Measurements from ENCODE around the gene EHBP1L1. TPM values are rescaled to one million over a fixed set of nuclear protein-coding genes. Genes with fewer than 3 reads are reported as not detected.

EHBP1L1 gene
- total RNA-seq, 2 experiments from 2014 or later = 115 to 120 TPM

DNA sequence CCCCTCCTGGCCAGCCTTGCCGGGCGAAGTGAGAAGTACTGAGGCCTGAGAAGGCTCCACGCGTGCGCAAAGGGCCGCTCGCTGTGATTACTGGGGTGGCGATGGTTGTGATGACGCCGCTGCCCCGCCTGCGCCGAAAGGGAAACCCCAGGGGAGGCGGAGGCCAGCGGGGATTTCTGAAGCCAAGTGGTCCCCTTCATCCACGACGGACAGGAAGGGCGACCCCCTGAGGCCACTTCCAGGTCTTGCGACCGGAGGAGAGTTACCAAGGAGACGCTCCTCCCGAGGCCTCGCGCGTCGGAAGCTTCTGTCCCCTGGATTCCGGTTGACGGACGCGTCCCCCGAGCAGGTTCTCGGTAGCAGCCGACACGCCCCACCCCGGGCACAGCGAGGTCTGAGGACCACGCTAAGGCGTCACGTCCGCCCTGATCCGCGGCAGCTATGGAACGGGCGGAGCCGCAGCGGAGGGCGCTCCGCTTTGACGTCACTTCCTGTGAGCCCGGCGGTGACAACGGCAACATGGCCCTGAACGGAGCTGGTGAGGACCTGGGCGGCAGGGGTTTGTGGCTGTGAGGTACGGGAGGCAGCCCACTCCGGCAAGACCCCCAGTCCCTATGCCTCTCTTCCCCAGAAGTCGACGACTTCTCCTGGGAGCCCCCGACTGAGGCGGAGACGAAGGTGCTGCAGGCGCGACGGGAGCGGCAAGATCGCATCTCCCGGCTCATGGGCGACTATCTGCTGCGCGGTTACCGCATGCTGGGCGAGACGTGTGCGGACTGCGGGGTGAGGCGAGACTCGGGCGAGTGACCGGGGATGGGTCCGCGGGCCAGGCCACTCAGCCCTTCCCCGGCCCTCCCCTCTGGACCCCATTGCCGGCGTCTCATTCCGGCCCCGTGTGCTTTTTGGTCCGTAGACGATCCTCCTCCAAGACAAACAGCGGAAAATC, 5.6 kb upstream of the EHBP1L1 start, which contains the start of gene ZNRD2:
TSS of gene ZNRD2 (plus strand) at position 505 of the 946 bp plus-strand sequence. CDS start at position 520, 15 bp downstream.
- ChIA-PET POLR2A (interaction anchor here (0.8 to 1.2 kb wide), 6 partner anchors 43 to 321 kb away, joined by 3 to 4 read pairs (median 3); partner anchors contain the start of genes NEAT1 and POLA2), CTCF (interaction anchor here (0.7 to 4.6 kb wide), 12 partner anchors 12 to 45 kb away, joined by 3 to 56 read pairs (median 5); partner anchors contain the start of genes LTBP3 and PCNX3)

DNA sequence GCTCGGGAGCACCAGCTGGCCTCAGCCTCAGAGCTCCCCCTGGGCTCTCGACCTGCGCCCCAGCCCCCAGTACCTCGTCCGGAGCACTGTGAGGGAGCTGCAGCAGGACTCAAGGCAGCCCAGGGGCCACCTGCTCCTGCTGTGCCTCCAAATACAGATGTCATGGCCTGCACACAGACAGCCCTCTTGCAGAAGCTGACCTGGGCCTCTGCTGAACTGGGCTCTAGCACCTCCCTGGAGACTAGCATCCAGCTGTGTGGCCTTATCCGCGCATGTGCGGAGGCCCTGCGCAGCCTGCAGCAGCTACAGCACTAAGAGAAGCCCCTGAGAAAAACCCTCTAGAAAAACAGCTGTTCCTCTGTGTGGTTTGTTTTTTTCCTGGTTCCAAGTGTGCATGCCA, 4.4 kb upstream of the EHBP1L1 start:
- ChIA-PET POLR2A (interaction anchor here (0.7 to 2.8 kb wide), 4 partner anchors 17 to 317 kb away, joined by 3 to 14 read pairs (median 4); partner anchors contain the start of gene FIBP), CTCF (interaction anchor here (0.7 to 4.6 kb wide), 9 partner anchors 12 to 184 kb away, joined by 3 to 56 read pairs (median 7); partner anchors contain the start of gene KCNK7)

DNA sequence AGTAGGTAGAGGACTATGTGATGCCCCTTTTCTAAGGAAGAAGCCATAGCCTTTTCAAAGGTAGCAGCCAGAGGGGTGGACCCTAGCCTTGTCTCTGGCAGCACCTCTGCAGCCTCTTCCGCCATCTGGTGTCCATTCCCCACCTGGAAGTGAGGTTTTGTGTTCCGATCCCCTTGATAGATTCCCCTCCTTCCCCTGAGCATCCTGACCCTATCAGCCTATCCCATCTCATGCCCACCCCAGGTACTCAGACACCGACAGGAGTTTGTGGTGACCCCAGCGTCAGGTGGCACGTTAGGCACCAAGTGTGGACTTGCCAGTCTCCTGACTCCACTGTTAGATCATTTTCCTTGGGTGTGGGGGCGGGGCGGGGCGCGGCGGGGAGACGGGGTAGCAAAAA, 3.9 kb upstream of the EHBP1L1 start:
- ChIA-PET POLR2A (interaction anchor here (0.5 to 2.8 kb wide), 7 partner anchors 15 to 316 kb away, joined by 3 to 14 read pairs (median 3); partner anchors contain the start of genes FIBP and MUS81), CTCF (interaction anchor here (0.8 to 4.6 kb wide), 10 partner anchors 9 to 43 kb away, joined by 3 to 56 read pairs (median 7); partner anchors contain the start of gene KCNK7)

DNA sequence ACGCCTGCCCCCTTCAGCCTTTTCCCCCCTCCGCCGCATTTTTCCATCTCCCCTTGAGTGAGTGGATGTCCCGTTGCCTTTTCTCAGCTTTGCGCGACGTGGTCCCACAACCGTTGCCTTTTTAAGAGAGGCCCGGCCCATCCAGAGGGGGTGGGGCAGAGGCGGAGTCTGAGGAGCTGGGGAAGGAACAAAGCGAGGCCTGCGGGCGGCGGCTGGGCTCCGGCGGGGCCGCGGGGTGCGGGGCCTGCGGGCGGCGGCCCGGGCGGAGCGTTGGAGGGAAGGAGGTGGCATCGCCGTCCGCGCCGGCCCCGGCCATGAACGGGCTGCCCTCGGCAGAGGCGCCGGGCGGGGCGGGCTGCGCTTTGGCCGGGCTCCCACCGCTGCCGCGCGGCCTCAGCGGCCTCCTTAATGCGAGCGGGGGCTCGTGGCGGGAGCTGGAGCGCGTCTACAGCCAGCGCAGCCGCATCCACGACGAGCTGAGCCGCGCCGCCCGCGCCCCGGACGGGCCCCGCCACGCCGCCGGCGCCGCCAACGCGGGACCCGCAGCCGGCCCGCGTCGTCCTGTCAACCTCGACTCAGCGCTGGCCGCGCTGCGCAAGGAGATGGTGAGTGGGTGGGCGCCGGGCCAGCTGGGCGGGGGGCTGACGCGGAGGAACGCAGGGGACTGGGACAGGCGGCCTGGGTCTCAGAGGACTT, 3.3 kb upstream of the EHBP1L1 start, which contains the start of gene FAM89B:
TSS of gene FAM89B (plus strand) at position 183 of the 696 bp plus-strand sequence. CDS start at position 315, 132 bp downstream.
- POLR2A ChIA-PET = interaction anchor here (0.5 to 2.8 kb wide), 14 partner anchors 16 to 316 kb away, joined by 3 to 14 read pairs (median 4); partner anchors contain the start of genes FIBP, MALAT1, MAP3K11 and MUS81
- CTCF ChIA-PET = interaction anchor here (1.0 to 4.6 kb wide), 15 partner anchors 8 to 42 kb away, joined by 3 to 56 read pairs (median 5); partner anchors contain the start of genes KCNK7 and PCNX3

DNA sequence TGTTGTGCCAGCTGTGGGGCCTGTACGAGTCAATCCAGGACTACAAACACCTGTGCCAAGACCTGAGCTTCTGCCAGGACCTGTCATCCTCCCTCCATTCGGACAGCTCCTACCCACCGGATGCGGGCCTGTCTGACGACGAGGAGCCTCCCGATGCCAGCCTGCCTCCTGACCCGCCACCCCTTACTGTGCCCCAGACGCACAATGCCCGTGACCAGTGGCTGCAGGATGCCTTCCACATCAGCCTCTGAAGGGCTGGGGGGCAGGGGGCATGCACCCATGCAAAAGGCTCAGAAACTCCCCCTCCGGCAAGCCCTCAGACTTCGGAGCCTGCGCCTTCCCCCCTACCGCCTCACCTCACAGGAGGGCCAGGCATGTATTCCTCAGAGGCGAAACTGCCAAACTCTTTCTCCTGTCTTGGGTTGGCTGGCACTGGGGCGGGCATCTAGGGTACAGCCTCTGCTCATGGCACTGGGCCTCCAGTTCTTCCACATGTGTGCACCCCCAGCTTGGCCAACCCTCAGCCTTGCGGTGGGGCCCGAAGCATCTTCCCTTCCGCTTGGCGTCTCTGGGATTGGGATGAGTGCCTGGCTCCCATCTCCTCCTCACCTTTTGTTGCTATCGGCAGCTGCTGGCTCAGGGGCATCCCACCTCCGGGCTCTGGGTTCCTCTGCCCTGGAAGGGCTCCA, 2.3 kb upstream of the EHBP1L1 start:
- POLR2A ChIA-PET = interaction anchor here (0.6 to 2.8 kb wide), 8 partner anchors 15 to 286 kb away, joined by 3 to 14 read pairs (median 6); partner anchors contain the start of genes MAP3K11 and MUS81
- CTCF ChIA-PET = interaction anchor here (0.5 to 4.6 kb wide), 16 partner anchors 9 to 102 kb away, joined by 3 to 56 read pairs (median 4); partner anchors contain the start of genes KCNK7 and PCNX3

DNA sequence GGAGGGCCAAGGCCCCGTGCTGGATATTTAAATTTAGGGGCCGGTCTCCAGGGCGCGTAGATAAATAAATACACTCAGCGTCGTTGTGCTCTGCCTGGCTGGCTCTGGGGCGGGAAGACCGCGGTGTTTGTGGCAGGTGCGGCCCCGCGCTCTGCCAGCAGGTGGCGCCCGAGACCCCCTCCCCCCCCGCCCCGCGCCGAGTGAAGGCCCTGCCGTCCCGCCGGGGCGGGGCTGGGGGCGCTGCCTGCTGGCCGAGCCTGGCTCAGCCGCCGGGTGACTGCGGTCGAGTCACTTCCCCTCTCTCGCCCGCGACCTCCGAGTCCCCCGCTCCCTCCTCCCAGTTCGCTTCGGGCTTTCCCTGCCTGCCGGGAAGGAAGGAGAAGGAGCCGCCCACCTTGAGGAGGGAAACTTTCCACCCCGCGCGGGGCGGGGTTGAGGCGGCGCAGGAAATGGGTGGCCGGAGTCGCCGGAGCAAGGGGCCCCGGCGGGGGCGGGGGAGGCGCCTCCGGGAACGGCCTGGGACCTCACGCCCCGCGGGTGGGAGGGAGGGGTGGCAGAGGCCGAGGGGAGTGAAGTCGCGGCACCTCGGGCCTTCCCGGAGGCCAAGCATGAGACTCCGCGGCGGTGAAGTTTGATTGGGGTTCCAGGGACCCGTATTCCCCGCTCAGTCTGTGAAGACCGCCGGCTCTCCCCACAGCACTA, 1.6 kb upstream of the EHBP1L1 start:
- CTCF ChIA-PET = interaction anchor here (0.8 to 6.9 kb wide), 10 partner anchors 10 to 43 kb away, joined by 3 to 81 read pairs (median 6); partner anchors contain the start of gene KCNK7
- POLR2A ChIA-PET = interaction anchor here (1.1 kb wide), 1 partner anchor 19 kb away, joined by 3 read pairs; no protein-coding TSS in a partner anchor

DNA sequence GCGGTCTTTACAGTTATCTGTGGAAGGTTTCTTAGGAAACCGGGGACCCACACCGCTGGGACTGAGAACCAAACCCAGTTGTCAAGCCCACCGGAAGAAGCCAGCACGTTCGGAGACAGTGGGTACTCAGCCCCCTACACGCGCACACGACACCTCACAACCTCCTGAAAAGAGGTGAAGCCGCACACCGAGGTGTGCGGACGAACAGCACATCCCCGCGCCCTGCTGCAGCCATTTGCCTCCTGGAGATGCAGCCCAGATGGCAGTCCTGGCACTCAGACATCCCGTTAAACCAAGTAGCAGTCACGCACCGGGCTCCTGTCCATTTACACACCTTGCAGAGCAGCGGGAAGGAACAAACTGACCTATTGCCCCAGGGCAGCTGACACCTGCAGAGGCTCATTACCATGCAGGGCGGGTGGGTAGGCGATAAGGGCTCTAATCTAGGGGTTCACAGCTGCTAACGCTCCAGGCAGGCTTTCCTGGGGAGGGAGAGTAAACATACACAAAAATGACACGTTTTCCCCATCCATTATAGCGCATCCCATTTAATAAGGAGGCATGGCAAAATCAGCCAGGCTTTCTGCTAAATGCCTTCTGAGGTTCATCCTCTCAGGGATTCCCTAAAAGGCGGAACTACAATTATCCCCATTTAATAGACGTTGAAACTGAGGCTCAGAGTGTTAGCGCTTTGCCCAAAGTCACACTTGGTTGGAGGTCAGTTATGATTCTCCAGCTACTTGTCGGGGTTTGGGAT, 864 bp upstream of the EHBP1L1 start:
- POLR2A ChIA-PET = interaction anchor here (0.7 to 4.0 kb wide), 8 partner anchors 9 to 40 kb away, joined by 3 to 46 read pairs (median 4); partner anchors contain the start of gene PCNX3
- CTCF ChIA-PET = interaction anchor here (0.8 to 6.9 kb wide), 5 partner anchors 13 to 73 kb away, joined by 3 to 81 read pairs (median 14); partner anchors contain the start of genes MAP3K11 and PCNX3

DNA sequence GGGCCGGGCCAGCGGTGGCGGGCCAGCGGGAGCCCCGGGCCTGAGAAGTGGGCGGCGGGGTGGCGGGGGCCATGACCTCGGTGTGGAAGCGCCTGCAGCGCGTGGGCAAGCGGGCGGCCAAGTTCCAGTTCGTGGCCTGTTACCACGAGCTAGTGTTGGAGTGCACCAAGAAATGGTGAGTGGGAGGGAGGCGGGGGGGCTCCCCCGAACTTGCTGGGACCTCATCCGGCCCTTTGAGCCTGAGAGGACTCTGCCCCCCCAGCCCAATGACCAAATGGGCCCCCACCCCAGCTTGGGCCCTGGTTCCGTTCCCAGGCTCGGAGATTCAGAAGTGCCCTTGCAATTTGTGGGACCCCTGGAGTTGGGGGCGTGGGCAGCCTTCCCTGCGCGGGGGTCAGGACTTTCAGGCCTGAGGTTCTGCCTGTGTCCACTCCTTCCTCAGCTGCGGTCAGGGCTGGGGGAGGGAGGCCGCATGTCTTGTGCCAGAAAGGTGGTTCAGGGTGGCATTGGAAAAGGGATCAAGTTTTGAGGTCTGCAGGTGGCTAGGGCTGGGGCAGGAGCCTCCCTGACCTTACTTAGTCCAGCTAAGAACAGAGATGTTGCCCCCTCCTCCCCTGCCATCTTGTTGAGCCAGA, 496 bp downstream of the EHBP1L1 start:
- POLR2A ChIA-PET = interaction anchor here (0.6 to 4.0 kb wide), 9 partner anchors 7 to 81 kb away, joined by 3 to 46 read pairs (median 3); partner anchors contain the start of gene PCNX3
- CTCF ChIA-PET = interaction anchor here (0.7 to 6.9 kb wide), 7 partner anchors 12 to 49 kb away, joined by 3 to 81 read pairs (median 8); partner anchors contain the start of genes MAP3K11 and PCNX3

DNA sequence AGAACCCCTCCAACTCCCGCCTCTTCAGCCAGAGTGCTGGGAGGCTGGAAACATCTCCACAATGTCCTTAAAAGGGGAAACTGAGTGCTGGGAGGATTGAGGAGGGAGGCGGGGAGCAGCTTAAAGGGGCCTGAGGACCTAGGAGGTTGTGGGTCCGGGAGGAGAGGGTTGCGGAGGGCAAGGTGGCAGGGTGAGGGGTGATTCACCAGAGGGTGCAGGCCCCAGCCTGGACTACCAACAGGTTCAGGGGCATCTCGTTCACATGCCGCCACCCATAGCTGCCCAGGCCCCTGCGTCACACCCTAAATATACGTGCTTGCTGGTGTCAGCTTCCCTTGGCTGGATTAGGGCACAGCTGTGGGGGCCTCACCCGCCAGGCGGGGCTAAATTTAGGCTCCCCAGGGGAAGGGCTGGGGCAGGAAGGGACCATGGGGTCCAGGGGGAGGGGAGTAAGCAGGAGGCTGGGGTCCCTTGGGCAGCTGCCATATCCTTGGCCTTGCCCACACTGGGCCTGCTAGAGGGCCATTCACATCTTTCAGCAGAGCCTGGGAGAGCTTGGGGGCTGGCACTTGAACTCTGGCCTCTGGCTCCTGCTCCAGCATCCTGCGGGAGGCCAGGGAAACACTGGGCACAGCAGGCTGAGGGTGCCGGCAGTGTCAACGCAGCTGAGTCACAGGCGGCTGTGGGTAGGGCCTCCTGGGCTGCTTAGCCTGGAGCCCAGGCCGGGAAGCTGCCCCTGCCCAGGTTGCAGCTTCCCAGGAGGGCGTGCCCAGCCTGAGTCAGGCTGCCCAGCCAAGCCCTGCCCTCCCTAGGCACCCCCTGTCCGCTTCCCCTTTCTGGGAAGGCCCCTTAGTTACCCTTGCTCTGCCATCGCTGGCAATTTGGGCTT, 1.3 kb downstream of the EHBP1L1 start:
- CTCF ChIA-PET = interaction anchor here (0.7 to 6.9 kb wide), 6 partner anchors 11 to 49 kb away, joined by 3 to 81 read pairs (median 11); partner anchors contain the start of genes MAP3K11 and PCNX3
- POLR2A ChIA-PET = interaction anchor here (0.5 to 4.0 kb wide), 7 partner anchors 10 to 281 kb away, joined by 3 to 46 read pairs (median 3); partner anchors contain the start of gene PCNX3

DNA sequence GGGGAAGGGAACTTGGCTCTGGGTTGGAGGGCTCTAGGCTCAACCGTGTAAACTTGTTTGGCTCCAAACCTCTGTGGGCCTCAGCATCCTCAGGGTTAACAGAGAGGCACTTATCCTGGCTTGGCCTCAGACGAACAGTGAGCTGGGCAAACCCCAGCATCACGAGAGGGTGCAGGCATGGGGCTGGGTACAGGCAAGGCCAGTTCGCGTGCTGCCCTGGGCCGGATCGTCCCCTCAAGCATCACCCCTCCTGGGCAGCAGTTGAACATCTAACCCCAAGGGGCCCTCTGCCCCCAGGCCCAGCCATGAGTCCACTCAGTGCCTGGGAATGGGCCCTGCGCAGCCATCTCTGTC, 1.9 kb downstream of the EHBP1L1 start:
- POLR2A ChIA-PET = interaction anchor here (0.6 to 4.0 kb wide), 2 partner anchors 9 to 281 kb away, joined by 3 to 46 read pairs; no protein-coding TSS in a partner anchor
- CTCF ChIA-PET = interaction anchor here (1.8 to 6.9 kb wide), 4 partner anchors 11 to 48 kb away, joined by 8 to 81 read pairs (median 17); partner anchors contain the start of genes MAP3K11 and PCNX3

DNA sequence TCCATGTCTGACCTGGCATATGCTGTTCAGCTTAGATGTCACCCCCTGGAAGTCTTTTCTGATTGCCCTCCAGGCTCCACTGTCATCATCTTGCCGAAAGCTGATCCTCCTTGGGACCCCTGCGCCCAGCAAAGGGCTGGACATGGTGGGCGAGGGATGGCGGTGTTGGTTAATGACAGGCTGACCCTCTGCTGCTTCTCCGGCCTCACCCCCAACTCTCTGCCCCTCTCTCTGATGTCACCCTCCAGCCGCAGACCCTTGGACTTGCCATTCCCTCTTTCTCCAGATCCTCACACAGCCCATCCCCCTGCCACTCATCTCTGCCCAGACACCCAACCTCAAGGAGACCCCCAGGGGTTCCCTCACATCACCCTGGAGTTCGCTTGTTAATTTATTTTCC, 2.3 kb downstream of the EHBP1L1 start:
- ChIA-PET POLR2A (interaction anchor here (4.0 kb wide), 1 partner anchor 9 kb away, joined by 46 read pairs; no protein-coding TSS in a partner anchor), CTCF (interaction anchor here (1.0 to 6.9 kb wide), 3 partner anchors 10 to 19 kb away, joined by 3 to 81 read pairs (median 20); no protein-coding TSS in a partner anchor)

DNA sequence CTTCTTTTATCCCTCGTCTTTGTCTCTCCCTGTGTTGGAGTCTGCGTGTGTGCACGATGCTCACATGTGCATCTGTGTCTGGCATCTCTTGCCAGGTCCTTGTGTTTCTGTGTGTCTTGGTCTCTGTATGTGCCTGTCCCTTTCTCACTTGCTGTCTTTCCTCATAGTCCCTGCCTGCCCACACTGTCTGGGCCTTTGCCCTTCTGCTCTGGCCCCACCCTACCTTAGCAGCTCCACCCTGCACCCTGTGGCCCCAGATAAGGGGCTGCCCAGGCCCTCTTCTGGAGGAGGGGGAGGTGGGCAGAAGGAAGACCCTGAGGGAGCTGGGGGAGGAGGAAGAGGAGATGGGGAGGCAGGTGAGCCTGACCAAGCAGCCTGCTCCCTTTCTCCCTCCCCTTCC, 2.8 kb downstream of the EHBP1L1 start:
- CTCF ChIA-PET = interaction anchor here (0.7 to 6.9 kb wide), 3 partner anchors 10 to 53 kb away, joined by 3 to 81 read pairs (median 3); no protein-coding TSS in a partner anchor
- POLR2A ChIA-PET = interaction anchor here (0.6 to 4.0 kb wide), 2 partner anchors 8 to 277 kb away, joined by 4 to 46 read pairs; no protein-coding TSS in a partner anchor

DNA sequence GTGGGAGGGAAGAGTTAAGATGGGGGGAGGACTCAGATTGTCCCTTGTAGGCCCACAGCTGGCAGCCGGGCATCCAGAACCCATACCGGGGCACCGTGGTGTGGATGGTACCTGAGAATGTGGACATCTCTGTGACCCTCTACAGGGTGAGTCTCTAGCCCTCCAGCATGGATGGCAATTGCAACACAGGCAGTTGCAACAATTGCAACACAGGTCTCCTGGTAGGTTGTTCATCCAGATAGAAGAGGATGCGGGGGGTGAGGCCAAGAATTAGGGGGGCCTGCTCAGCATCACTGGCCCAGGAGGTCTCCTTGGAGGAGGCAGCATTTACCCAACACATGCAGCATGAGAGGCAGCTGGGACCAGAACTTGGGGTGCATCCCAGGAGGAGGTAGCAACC, 3.4 kb downstream of the EHBP1L1 start:
- POLR2A ChIA-PET = interaction anchor here (0.6 kb wide), 1 partner anchor 277 kb away, joined by 4 read pairs; no protein-coding TSS in a partner anchor
- CTCF ChIA-PET = interaction anchor here (0.7 to 6.9 kb wide), 4 partner anchors 9 to 54 kb away, joined by 3 to 81 read pairs (median 3); no protein-coding TSS in a partner anchor

DNA sequence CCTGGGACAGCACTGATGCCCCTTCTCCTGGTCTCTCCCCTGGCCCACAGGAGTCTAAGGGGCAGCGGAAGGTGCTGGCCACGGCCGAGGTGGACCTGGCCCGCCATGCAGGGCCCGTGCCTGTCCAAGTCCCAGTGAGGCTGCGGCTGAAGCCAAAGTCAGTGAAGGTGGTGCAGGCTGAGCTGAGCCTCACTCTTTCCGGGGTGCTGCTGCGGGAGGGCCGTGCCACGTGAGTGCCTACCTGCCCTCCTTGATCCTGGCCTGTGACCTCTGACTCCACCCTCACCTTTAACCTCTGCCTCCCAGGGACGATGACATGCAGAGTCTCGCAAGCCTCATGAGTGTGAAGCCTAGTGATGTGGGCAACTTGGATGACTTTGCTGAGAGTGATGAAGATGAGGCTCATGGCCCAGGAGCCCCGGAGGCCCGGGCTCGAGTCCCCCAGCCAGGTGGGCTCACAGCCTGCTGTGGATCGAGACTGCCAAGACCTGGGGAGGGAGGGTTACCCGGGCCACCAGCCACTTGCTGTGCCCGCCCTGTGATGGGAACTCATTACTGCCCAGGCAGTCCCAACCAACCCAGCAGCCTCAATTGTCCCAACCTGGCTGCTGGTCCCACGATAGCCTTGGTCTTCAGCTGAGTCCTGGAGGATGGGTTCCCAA, 4.3 kb downstream of the EHBP1L1 start:
- CTCF ChIA-PET = interaction anchor here (1.0 to 6.9 kb wide), 3 partner anchors 8 to 40 kb away, joined by 3 to 81 read pairs (median 3); no protein-coding TSS in a partner anchor
- POLR2A ChIA-PET = no interaction called here
